K562 (cell line): Measurements from ENCODE around the gene PRKAR1B. TPM values are rescaled to one million over a fixed set of nuclear protein-coding genes. Genes with fewer than 3 reads are reported as not detected.

ENCODE experiments used
- BRD4 ChIP-seq: fragments of 200-600 bp; sonication (generic); IDR thresholded peaks from 2 replicates; pipeline ENCODE4 v1.6.1; 2017; ENCODE audit warnings: inconsistent platforms
- KLF1 ChIP-seq: fragments of 450-650 bp; IDR thresholded peaks from 2 replicates; pipeline ENCODE4 v1.6.1; 2016; ENCODE audit warnings: missing genetic modification characterization, missing compliant biosample characterization
- NFATC3 ChIP-seq: fragments of 450-650 bp; IDR thresholded peaks from 2 replicates; pipeline ENCODE4 v1.6.1; 2017; ENCODE audit warnings: mild to moderate bottlenecking
- NONO ChIP-seq, 2 experiments: fragments of 200-400 bp in 1 of 2; fragments of 450-650 bp in 1 of 2; formaldehyde crosslinking in 1 of 2; IDR thresholded peaks; 2 replicates each; pipeline ENCODE4 v1.6.1; 2017; ENCODE audit warnings: low read depth in 2 of 2, mild to moderate bottlenecking in 2 of 2, moderate library complexity in 2 of 2, low read length in 1 of 2
- NR2C1 ChIP-seq, 2 experiments: fragments of 450-650 bp; IDR thresholded peaks; 2 replicates each; pipeline ENCODE4 v1.6.1; 2017; ENCODE audit warnings: mild to moderate bottlenecking in 2 of 2, antibody characterized with exemption in 1 of 2, inconsistent platforms in 1 of 2, missing compliant biosample characterization in 1 of 2, missing genetic modification characterization in 1 of 2
- SETDB1 ChIP-seq: IDR thresholded peaks from one replicate; pipeline ENCODE4 v1.6.1; 2012; ENCODE audit warnings: low read length, control low read depth, inconsistent platforms
- THAP7 ChIP-seq: fragments of 250-450 bp; sonication (Bioruptor Pico); IDR thresholded peaks from 2 replicates; pipeline ENCODE4 v1.5.0; 2021
- VEZF1 ChIP-seq: fragments of 200-800 bp; sonication (Bioruptor generic); IDR thresholded peaks from 2 replicates; pipeline ENCODE4 v1.6.1; 2017; ENCODE audit warnings: missing genetic modification characterization, missing compliant biosample characterization
- YY1 ChIP-seq, 3 experiments: IDR thresholded peaks; 2 replicates each; pipeline ENCODE4 v1.6.1; 2011; ENCODE audit warnings: low read length in 2 of 3, mild to moderate bottlenecking in 2 of 3, moderate library complexity in 2 of 3, borderline replicate concordance in 1 of 3, control low read depth in 1 of 3, low read depth in 1 of 3; ENCODE audit not compliant: insufficient read depth in 3 of 3, insufficient replicate concordance in 2 of 3, control insufficient read depth in 1 of 3, insufficient read length in 1 of 3; ENCODE audit errors: extremely low read depth in 1 of 3
- ZNF134 ChIP-seq: fragments of 250-450 bp; sonication (Bioruptor Pico); conservative IDR thresholded peaks from 2 replicates; pipeline ENCODE4 v1.4.0; 2020
- ZNF318 ChIP-seq, 2 experiments: fragments of 450-650 bp; IDR thresholded peaks; 2 replicates each; pipeline ENCODE4 v1.6.1; 2016; ENCODE audit warnings: mild to moderate bottlenecking in 2 of 2, borderline replicate concordance in 1 of 2, low read depth in 1 of 2, moderate library complexity in 1 of 2
- ZNF764 ChIP-seq: fragments of 250-450 bp; sonication (Bioruptor Pico); IDR thresholded peaks from 2 replicates; pipeline ENCODE4 v1.4.0; 2020; ENCODE audit warnings: low read depth, mild to moderate bottlenecking, moderate library complexity
- polyA plus RNA-seq, 8 experiments: library from polyadenylated mRNA; depleted of rRNA in 4 of 8; stranded (reverse) in 5 of 8; unstranded in 3 of 8; fragments of >200 nt; fragmentation: Nextera tagmentation in 2 of 8; fragmentation: Illumina TruSeq in 1 of 8; extraction: Ambion mirVana in 2 of 8; extraction: Trizol in 1 of 8; gene quantifications; 2 replicates each; pipeline versions ENCODE4 v1.2.1 to v1.2.3, GENCODE V29; 2011 to 2014; ENCODE audit warnings: inconsistent platforms in 1 of 8, missing spikeins in 1 of 8
- total RNA-seq, 7 experiments: library from RNA; depleted of rRNA in 6 of 7; stranded (reverse); fragments of >200 nt in 6 of 7; fragmentation: Illumina TruSeq in 2 of 7; extraction: Trizol in 2 of 7; gene quantifications; 2 replicates each; pipeline versions ENCODE4 v1.2.1 to v1.2.3, GENCODE V29; 2011 to 2021; ENCODE audit warnings: low replicate concordance in 1 of 7
- TF ChIP-seq, protein P1 (sequence below): fragments of 250-450 bp; sonication (Bioruptor Pico); IDR thresholded peaks from 2 replicates; pipeline ENCODE4 v1.8.0; 2022; ENCODE audit warnings: moderate library complexity, mild to moderate bottlenecking, inconsistent platforms

PRKAR1B gene
- total and polyA plus RNA-seq, 9 of the 15 experiments (the other 6 are each of a cell fraction or from before 2014, with no cell fraction given) = 0.99 to 30.5 (median 12.7) TPM

GRCh38 chr7:725223-726005 is 1.7 kb downstream of the PRKAR1B start (continued):
- no peak for TF ChIP-seq ZNF318 (IDR thresholded peaks at IDR 0.05; ENCODE audit: borderline replicate concordance in 1 of 2, low read depth in 1 of 2)
- TF ChIP-seq VEZF1 = no peak
- no peak for TF ChIP-seq NONO (IDR thresholded peaks at IDR 0.05; ENCODE audit: low read depth in 2 of 2, low read length in 1 of 2)
- TF ChIP-seq YY1 (IDR thresholded peaks at IDR 0.05; ENCODE audit: borderline replicate concordance in 1 of 3, control insufficient read depth in 1 of 3, extremely low read depth in 1 of 3, insufficient read depth in 3 of 3, insufficient read length in 1 of 3, insufficient replicate concordance in 2 of 3, low read depth in 1 of 3, low read length in 2 of 3) = peak in 1 of 3 experiments; percentile 9
- TF ChIP-seq THAP7 (CRISPR knock-in tag) = no peak
- TF ChIP-seq SETDB1 = no peak
- no peak for TF ChIP-seq NFATC3
- TF ChIP-seq ZNF764 (CRISPR knock-in tag) = no peak
- no peak for TF ChIP-seq KLF1
- TF ChIP-seq, protein P1, sequence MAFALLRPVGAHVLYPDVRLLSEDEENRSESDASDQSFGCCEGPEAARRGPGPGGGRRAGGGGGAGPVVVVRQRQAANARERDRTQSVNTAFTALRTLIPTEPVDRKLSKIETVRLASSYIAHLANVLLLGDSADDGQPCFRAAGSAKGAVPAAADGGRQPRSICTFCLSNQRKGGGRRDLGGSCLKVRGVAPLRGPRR = no peak
- TF ChIP-seq BRD4 = peak; percentile 37; the same call in 1 of the 2 replicates
- 0 out of 2 replicates have a peak, but pooled peaks have one; percentile 39 for TF ChIP-seq ZNF134 (CRISPR knock-in tag)
- TF ChIP-seq NR2C1 (IDR thresholded peaks at IDR 0.05) = no peak
- 0 out of 2 replicates have a peak, but pooled peaks have one; percentile 47 for TF ChIP-seq NR2C1 (tag; IDR thresholded peaks at IDR 0.05)
